Endothelial cell of hepatic sinusoid (primary cell): Measurements from ENCODE around the gene ADARB2.
"Not testable (repeated sequence)": the region's sequence is repeated elsewhere in the genome, so short reads cannot be mapped to it uniquely, and the experiment has no call there.

ENCODE experiments used
- in situ Hi-C: cut with HindIII; loops from 2 replicates; pipeline ENCODE4 v1.10.0; 2017; ENCODE audit warnings: low sequenced_read_pairs

Gene ADARB2

GRCh38 chr10:1477578-1477977, 259.7 kb downstream of the ADARB2 start:
- in situ Hi-C loops: no loop called here

GRCh38 chr10:1476455-1476803, 260.9 kb downstream of the ADARB2 start:
- in situ Hi-C loops: no loop called here

DNA sequence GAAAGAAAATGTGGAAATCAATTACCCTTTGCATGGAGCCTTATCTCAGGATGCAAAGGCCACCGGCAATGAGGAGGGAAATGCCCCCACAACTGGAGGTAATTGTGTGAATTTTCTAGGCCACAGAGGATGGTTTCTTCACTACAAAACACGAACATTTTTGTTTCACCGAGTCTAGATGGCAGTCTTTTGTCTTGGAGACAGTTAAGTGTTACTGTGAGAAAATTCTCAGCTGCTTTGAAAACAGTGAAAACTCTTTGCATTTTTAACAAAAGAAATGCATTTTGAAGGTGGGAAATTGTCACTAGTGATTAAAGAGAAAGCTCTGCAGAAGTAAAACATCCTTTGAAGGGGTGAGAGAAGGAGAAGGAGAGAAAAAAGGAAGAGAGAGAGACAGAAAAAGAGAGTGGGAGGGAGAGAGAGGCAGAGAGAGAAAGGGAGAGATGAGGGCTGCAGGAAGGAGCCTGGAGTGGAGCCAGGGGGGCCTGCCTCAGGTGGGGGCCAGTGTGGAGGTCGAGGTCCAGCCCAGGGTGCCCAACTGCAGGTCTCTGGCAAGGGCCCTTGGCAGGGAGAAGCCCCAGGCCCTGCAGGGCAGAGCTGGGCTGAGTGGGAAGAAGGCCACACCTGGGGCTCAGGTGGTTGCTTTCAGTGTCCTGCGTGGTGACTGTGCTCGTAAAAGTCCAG, 261.4 kb downstream of the ADARB2 start:
- in situ Hi-C loops: no loop called here

DNA sequence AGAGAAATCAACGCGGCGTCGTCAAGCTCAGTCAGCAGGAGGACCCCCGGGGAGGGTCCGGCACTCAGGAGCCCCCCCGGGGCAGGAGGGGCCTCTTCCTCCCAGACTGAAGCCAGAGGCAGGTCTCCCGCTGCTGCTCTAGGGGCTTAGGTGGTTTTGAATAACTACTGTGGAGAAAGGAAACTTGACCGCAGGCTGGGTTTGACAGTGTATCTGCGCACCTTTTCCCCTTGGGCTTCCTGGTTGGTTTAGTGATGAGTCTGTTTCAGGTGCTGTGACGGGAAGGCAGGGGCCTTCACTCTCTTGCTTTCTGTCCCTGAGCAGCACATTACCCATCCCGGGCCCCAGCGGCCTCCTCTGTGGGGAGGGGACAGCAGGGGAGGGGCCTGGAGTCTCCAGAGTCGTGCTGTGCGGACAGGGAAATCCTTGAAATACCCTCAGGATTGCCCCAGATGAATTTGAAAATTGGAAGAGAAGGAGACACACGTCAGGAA, 262.2 kb downstream of the ADARB2 start:
- in situ Hi-C loops: no loop called here

GRCh38 chr10:1474376-1475097, 262.8 kb downstream of the ADARB2 start:
- in situ Hi-C loops: no loop called here

DNA sequence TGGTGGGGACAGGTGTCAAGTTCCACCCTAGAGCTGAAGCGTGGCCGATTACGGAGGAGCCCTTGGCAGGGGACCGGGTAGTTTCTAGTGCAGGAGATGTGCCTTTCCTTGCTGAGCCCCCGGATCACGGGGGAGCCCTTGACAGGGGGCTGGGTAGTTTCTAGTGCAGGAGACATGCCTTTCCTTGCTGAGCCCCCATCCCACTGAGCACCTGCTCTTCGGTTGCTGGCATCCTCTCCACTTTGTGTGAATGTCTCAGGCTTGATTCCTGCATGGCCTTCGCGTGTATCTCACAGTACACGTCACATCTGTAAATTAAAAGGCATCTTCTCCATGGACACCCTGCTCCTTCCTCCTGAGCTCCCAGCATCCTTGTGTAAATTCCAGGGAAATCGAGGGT, 263.5 kb downstream of the ADARB2 start:
- in situ Hi-C loops: no loop called here

DNA sequence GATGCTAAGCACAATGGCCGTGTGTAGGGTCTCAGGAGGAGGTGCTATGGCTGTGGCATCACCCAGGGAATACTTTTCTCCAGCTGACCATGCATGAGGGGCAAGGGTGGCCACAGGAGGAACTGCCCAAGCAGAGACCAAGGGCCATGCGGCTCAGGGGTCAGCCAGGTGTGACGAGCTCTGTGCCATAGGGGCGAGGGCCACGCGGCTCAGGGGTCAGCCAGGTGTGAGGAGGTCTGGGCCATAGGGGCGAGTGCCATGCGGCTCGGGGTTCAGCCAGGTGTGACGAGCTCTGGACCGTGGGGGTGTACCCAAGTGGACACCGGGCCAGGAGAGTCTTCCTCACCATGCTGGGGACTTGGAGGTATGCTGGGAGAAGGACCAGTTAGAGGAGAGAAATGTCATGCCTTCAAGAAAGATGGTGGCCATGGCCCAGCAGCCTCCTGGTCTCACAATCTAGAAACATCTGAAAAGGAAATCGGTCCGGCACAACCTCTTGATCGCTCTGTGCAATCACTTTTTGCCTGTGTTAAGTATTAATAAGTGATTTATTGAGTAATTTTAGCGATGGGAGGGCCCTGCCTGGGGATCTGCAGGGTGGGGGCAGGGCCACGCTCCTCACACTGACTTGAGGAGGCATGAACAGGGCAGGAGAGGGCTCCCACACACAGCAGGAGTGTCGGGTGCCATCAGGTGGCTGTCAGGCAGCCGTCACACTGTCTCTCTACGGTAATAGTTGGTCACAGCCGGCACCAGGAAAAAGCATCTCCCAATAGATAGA, 265.0 kb downstream of the ADARB2 start:
- in situ Hi-C loops: no loop called here

GRCh38 chr10:1468811-1469210, 268.5 kb downstream of the ADARB2 start:
- in situ Hi-C loops: no loop called here

DNA sequence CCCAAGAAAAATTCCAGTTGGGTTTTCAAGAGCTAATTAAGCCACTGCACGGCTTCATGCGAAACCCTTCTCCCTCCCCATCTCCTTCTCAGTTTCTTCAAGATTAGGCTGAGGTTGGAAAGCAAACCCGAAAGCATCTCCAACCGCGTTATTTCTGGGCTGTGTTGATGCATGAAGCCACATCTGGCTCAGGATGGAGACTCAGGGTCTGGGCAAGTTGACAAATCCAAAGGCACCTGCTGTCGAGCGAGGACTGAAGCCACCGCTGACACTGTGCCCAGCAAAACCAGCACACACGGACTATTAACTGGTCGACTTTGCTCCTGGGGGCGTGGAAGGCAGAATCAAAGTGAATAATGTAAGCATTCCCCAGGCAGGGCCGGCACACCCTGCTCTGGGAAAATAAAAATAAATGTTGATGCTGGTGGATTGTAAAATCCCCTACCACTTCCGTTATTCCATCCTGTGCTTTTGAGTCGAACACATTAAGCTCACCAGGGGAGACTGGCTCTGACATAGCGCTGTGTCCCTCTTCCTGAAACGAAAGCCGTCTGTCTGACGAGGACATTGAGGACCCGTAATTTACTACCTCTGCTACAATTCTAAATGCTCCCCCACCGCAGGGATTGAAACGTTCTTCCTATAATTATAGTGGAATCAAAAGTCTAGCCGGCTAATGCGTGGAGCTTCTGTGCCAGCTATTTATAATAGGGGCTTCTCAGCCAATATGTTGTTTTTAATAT, 269.8 kb downstream of the ADARB2 start:
- in situ Hi-C loops: no loop called here

DNA sequence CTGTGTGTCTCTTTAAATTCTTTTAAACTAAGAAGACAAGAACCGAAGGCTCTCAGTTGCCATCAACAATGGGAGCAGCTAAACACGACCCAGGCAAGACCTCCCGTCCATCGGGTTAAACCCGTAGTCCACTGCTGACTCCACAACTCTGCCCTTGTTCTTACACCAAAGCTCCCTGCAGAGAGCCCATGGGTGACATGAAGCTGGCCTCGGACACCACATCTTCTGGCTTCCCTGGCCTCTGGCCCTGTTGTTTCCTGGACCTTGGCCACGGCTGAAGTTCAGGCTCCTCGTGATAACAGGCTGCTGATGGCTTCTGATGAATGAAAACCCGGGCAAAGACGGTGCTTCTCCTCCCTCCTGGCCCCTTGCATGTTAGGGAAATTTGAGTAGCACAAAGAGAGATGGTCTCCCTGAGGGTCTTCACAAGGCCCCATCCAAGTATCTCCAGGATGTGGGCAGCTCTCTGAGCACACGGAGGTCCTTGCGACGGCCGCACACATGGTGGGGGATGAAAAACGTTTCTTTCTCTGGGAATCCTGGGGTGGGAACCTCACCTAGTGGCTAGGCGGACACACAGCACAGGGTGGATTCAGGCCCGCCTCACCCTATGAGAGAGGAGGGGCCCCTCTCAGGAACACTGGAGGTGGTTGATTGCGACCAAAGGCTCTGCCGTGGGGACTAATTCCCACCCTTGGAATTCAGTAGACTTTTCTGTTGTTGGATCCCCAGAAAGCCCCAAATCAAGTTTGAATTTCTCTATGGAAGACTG, 271.1 kb downstream of the ADARB2 start:
- in situ Hi-C loops: no loop called here

DNA sequence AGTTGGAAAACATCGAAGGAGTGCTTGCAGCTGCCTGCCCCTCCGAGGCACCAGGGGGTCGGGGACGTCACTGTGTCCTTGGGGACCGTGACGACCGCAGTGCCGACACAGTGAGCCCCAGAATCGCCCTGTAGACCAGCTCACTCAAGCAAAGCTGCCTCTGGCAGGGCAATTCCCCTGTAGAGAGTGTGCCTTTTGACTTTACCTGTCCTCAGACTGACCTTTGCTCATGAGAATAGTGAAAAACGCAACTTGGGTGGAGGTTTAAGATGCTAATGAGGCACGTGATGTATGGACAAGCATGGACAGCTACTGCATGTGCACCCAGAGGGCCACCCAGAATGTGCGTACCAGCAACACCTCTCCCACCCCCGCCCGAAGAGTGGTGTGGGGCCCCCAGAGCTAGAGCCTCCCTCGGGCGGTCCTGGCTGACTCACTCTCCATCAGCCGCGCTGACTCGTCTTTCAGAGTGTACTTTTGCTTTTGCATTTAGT, 271.9 kb downstream of the ADARB2 start:
- in situ Hi-C loops: no loop called here

DNA sequence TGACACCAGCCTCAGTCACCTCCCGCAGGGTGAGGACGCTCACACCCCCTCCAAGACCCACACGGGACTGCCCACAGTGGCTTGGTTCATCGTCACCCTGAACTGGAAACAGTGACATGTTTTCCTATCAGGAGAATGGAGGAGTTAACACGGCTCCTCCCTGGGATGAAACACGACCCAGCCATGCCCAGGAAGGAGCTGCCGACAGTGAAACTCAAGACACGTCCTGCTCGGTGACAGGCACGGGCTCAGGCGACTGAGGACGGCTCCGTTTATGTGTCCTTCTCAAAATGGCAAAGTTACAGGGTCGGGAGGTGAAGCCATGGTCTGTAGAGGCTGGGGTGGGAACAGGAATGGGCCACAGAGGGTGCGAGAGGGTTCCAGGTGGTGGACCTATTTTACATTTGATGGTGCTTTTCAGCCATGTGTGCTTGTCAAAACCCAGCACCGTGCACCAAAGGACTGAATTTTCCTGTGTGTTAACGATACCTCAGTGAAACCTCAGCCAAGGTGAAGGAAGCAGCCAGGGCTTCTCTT, 272.4 kb downstream of the ADARB2 start:
- in situ Hi-C loops: no loop called here

DNA sequence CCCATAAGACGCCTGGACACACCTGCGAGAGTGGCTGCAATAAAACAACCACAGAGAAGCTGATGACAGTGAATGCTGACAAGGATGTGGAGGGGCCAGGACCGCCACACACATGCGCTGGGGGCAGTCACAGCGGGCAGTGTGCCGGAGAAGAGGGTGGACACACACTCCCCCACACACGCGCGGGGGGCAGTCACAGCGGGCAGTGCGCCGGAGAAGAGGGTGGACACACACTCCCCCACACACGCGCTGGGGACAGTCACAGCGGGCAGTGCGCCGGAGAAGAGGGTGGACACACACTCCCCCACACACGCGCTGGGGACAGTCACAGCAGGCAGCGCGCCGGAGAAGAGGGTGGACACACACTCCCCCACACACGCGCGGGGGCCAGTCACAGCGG, 273.4 kb downstream of the ADARB2 start:
- in situ Hi-C loops: not testable (repeated sequence)

GRCh38 chr10:1462994-1463633, 274.2 kb downstream of the ADARB2 start:
- in situ Hi-C loops: no loop called here

DNA sequence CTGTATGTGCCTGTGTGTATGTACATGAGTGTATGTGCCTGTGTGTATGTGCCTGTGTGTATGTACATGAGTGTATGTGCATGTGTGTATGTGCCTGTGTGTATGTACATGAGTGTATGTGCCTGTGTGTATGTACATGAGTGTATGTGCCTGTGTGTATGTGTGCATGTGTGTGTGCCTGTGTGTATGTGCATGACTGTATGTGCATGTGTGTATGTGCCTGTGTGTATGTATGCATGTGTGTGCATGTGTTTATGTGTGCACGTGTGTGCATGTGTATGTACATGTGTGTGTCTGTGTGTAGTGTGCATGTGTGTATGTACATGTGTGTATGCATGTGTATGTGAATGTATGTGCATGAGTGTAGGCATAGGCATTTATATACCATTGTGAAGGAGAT, 274.8 kb downstream of the ADARB2 start:
- in situ Hi-C loops: no loop called here

DNA sequence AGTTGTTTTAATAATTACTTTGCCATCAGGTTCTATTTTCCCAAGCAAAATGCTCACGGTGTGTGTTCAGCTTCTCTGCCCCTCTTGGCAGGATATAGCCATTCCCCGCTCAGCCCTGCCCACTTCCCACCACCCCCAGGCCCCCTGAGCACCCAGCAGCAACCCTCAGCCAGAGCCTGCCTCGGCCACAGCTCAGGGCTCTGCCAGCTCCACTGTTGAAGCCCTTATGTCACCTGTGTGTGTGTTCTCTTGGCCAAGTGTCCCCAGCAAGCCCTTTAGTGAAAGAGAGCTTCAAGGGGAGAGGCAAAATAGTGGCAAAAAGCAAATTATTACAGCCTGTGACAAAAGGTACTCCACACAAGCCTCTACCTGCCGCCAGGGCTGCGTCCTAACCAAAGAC, 275.3 kb downstream of the ADARB2 start:
- in situ Hi-C loops: no loop called here

- in situ Hi-C loops: no loop called here
These were observed 276.3 kb downstream of the ADARB2 start for GRCh38 chr10:1461016-1461415.

DNA sequence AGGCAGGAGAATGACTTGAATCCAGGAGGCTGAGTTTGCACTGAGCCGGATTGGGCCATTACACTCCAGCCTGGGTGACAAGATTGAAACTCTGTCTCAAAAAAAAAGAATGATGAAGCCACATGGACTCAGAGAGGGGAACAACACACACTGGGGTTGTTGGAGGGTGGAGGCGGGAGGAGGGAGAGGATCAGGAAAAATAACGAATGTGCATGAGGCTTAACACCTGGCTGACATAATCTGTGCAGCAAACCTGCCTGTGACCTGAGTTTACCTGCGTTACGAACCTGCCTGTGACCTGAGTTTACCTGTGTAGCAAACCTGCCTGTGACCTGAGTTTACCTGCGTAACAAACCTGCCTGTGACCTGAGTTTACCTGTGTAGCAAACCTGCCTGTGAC, 277.7 kb downstream of the ADARB2 start:
- in situ Hi-C loops: not testable (repeated sequence)

DNA sequence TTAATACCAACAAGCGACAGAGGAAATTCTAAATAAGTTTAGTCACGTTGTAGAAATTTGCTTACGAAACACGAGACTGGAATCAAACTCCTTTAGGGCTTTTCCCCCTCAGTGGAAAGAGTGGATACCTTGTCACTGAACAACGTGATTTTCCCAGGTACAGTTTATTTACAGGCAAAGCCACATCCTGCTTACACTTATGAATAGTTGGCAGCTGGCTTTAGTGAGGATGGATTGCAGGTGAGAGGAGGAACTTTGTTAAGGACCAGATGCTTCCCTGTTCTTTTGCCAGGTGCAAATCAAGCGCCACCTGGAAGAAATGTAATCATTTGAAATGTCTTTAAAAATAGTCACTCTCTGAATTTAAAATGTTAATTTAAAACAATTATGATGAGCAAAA, 282.4 kb downstream of the ADARB2 start:
- in situ Hi-C loops: no loop called here
